ENCODE measurements around the gene PHLPP1. TPM values are rescaled to one million over a fixed set of nuclear protein-coding genes. Genes with fewer than 3 reads are reported as not detected.

The PHLPP1 gene
- total and polyA plus RNA-seq, 2 experiments from 2014 or later, result 15.7 to 73.6 TPM

GRCh38 chr18:62741584-62741983 lies 26.2 kb downstream of the PHLPP1 start:
- Mint-ChIP-seq H3K9me3 (no peaks in the 10 kb centered on the region), H3K4me3 (no peak overlapping the region; the same call in 2 of the 3 replicates), H3K36me3 (ENCODE audit: low read depth) (peaks cover 14% of the 10 kb centered on the region), H3K27me3 (ENCODE audit: insufficient read depth, low read depth, poor library complexity) (peaks cover 5% of the 10 kb centered on the region), H3K4me1 (peaks cover 81% of the 10 kb centered on the region), H3K27ac (peak overlapping the region; percentile 96)
- H3K27ac ChIP-seq (ENCODE audit: low read depth), result peak overlapping the region; percentile 43
- ATAC-seq, result peak; percentile 30
- no peaks in the 10 kb centered on the region for H3K9me2 ChIP-seq (ENCODE audit: insufficient read depth)
- no peaks in the 10 kb centered on the region for H3K36me3 ChIP-seq (ENCODE audit: insufficient read depth)
- H3K27me3 ChIP-seq (ENCODE audit: insufficient read depth), result no peaks in the 10 kb centered on the region
- peak overlapping the region; percentile 2 for H3K4me2 ChIP-seq
- H3K4me3 ChIP-seq, result no peak overlapping the region
- DNase-seq (ENCODE audit: low spot score), result no peak
- no peak for TF ChIP-seq CTCF (conservative IDR thresholded peaks at IDR 0.05; ENCODE audit: low read depth in 2 of 2)
- TF ChIP-seq, protein P1, sequence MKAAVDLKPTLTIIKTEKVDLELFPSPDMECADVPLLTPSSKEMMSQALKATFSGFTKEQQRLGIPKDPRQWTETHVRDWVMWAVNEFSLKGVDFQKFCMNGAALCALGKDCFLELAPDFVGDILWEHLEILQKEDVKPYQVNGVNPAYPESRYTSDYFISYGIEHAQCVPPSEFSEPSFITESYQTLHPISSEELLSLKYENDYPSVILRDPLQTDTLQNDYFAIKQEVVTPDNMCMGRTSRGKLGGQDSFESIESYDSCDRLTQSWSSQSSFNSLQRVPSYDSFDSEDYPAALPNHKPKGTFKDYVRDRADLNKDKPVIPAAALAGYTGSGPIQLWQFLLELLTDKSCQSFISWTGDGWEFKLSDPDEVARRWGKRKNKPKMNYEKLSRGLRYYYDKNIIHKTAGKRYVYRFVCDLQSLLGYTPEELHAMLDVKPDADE (IDR thresholded peaks at IDR 0.05), result no peak
- TF ChIP-seq EZH2 (IDR thresholded peaks at IDR 0.05; ENCODE audit: low read depth, unreplicated experiment), result no peak
- no peak for TF ChIP-seq ZNF331 (CRISPR knock-in tag; IDR thresholded peaks at IDR 0.05; ENCODE audit: low read depth)
- no peak for TF ChIP-seq EZH2phosphoT487 (IDR thresholded peaks at IDR 0.05; ENCODE audit: unreplicated experiment)
- TF ChIP-seq, protein P2, sequence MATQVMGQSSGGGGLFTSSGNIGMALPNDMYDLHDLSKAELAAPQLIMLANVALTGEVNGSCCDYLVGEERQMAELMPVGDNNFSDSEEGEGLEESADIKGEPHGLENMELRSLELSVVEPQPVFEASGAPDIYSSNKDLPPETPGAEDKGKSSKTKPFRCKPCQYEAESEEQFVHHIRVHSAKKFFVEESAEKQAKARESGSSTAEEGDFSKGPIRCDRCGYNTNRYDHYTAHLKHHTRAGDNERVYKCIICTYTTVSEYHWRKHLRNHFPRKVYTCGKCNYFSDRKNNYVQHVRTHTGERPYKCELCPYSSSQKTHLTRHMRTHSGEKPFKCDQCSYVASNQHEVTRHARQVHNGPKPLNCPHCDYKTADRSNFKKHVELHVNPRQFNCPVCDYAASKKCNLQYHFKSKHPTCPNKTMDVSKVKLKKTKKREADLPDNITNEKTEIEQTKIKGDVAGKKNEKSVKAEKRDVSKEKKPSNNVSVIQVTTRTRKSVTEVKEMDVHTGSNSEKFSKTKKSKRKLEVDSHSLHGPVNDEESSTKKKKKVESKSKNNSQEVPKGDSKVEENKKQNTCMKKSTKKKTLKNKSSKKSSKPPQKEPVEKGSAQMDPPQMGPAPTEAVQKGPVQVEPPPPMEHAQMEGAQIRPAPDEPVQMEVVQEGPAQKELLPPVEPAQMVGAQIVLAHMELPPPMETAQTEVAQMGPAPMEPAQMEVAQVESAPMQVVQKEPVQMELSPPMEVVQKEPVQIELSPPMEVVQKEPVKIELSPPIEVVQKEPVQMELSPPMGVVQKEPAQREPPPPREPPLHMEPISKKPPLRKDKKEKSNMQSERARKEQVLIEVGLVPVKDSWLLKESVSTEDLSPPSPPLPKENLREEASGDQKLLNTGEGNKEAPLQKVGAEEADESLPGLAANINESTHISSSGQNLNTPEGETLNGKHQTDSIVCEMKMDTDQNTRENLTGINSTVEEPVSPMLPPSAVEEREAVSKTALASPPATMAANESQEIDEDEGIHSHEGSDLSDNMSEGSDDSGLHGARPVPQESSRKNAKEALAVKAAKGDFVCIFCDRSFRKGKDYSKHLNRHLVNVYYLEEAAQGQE (IDR thresholded peaks at IDR 0.05; ENCODE audit: unreplicated experiment), result no peak
- TF ChIP-seq NANOG (IDR thresholded peaks at IDR 0.05; ENCODE audit: borderline replicate concordance), result no peak
- TF ChIP-seq JUNB (IDR thresholded peaks at IDR 0.05; ENCODE audit: unreplicated experiment), result no peak
- TF ChIP-seq STAT1 (IDR thresholded peaks at IDR 0.05; ENCODE audit: unreplicated experiment), result no peak
- no peak for TF ChIP-seq CREB1 (CRISPR knock-in tag; IDR thresholded peaks at IDR 0.05; ENCODE audit: low read depth)
- TF ChIP-seq POLR2AphosphoS5 (IDR thresholded peaks at IDR 0.05; ENCODE audit: low read depth), result no peak
- no peak for TF ChIP-seq ZNF114 (CRISPR knock-in tag; IDR thresholded peaks at IDR 0.05)
- TF ChIP-seq, protein P3, sequence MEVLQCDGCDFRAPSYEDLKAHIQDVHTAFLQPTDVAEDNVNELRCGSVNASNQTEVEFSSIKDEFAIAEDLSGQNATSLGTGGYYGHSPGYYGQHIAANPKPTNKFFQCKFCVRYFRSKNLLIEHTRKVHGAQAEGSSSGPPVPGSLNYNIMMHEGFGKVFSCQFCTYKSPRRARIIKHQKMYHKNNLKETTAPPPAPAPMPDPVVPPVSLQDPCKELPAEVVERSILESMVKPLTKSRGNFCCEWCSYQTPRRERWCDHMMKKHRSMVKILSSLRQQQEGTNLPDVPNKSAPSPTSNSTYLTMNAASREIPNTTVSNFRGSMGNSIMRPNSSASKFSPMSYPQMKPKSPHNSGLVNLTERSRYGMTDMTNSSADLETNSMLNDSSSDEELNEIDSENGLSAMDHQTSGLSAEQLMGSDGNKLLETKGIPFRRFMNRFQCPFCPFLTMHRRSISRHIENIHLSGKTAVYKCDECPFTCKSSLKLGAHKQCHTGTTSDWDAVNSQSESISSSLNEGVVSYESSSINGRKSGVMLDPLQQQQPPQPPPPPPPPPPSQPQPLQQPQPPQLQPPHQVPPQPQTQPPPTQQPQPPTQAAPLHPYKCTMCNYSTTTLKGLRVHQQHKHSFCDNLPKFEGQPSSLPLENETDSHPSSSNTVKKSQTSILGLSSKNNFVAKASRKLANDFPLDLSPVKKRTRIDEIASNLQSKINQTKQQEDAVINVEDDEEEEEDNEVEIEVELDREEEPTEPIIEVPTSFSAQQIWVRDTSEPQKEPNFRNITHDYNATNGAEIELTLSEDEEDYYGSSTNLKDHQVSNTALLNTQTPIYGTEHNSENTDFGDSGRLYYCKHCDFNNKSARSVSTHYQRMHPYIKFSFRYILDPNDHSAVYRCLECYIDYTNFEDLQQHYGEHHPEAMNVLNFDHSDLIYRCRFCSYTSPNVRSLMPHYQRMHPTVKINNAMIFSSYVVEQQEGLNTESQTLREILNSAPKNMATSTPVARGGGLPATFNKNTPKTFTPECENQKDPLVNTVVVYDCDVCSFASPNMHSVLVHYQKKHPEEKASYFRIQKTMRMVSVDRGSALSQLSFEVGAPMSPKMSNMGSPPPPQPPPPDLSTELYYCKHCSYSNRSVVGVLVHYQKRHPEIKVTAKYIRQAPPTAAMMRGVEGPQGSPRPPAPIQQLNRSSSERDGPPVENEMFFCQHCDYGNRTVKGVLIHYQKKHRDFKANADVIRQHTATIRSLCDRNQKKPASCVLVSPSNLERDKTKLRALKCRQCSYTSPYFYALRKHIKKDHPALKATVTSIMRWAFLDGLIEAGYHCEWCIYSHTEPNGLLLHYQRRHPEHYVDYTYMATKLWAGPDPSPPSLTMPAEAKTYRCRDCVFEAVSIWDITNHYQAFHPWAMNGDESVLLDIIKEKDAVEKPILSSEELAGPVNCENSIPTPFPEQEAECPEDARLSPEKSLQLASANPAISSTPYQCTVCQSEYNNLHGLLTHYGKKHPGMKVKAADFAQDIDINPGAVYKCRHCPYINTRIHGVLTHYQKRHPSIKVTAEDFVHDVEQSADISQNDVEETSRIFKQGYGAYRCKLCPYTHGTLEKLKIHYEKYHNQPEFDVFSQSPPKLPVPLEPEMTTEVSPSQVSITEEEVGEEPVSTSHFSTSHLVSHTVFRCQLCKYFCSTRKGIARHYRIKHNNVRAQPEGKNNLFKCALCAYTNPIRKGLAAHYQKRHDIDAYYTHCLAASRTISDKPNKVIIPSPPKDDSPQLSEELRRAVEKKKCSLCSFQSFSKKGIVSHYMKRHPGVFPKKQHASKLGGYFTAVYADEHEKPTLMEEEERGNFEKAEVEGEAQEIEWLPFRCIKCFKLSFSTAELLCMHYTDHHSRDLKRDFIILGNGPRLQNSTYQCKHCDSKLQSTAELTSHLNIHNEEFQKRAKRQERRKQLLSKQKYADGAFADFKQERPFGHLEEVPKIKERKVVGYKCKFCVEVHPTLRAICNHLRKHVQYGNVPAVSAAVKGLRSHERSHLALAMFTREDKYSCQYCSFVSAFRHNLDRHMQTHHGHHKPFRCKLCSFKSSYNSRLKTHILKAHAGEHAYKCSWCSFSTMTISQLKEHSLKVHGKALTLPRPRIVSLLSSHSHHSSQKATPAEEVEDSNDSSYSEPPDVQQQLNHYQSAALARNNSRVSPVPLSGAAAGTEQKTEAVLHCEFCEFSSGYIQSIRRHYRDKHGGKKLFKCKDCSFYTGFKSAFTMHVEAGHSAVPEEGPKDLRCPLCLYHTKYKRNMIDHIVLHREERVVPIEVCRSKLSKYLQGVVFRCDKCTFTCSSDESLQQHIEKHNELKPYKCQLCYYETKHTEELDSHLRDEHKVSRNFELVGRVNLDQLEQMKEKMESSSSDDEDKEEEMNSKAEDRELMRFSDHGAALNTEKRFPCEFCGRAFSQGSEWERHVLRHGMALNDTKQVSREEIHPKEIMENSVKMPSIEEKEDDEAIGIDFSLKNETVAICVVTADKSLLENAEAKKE (CRISPR knock-in tag; IDR thresholded peaks at IDR 0.05), result no peak
- no peaks in the 10 kb centered on the region for H3F3A ChIP-seq (replicated peaks; ENCODE audit: low read depth)
- peaks cover 8% of the 10 kb centered on the region for H4K20me1 ChIP-seq (replicated peaks; ENCODE audit: insufficient read depth)
- H3K4me1 ChIP-seq (ENCODE audit: insufficient read depth), result peaks cover 79% of the 10 kb centered on the region
- H3K79me2 ChIP-seq (replicated peaks; ENCODE audit: insufficient read depth), result peaks cover 100% of the 10 kb centered on the region
- no peak overlapping the region for H2AFZ ChIP-seq
